WTC11 (cell line): ENCODE data around the gene CDCA4.

ENCODE experiments used
- ETV6 ChIP-seq: sonication (generic); formaldehyde crosslinking; IDR thresholded peaks from 2 replicates; pipeline ENCODE4 v1.8.1; 2022; ENCODE audit warnings: mild to moderate bottlenecking, missing genetic modification reagents
- IRF2 ChIP-seq: sonication (generic); formaldehyde crosslinking; IDR thresholded peaks from 2 replicates; pipeline ENCODE4 v1.8.0; 2022; ENCODE audit warnings: low read depth, missing genetic modification reagents, borderline replicate concordance
- NFYB ChIP-seq: sonication (generic); formaldehyde crosslinking; conservative IDR thresholded peaks from 2 replicates; pipeline ENCODE4 v1.8.0; 2022; ENCODE audit warnings: low read depth, missing genetic modification reagents
- RELA ChIP-seq: sonication (generic); formaldehyde crosslinking; IDR thresholded peaks from 2 replicates; pipeline ENCODE4 v1.8.1; 2022; ENCODE audit warnings: missing genetic modification reagents, mild to moderate bottlenecking, borderline replicate concordance
- SMAD3 ChIP-seq: sonication (generic); formaldehyde crosslinking; IDR thresholded peaks from 2 replicates; pipeline ENCODE4 v1.8.0; 2022; ENCODE audit warnings: missing genetic modification reagents, mild to moderate bottlenecking, borderline replicate concordance
- TF ChIP-seq, protein P1 (sequence below): fragments of 200-600 bp; IDR thresholded peaks from 2 replicates; pipeline ENCODE4 v1.8.0; 2022; ENCODE audit warnings: antibody characterized with exemption

DNA sequence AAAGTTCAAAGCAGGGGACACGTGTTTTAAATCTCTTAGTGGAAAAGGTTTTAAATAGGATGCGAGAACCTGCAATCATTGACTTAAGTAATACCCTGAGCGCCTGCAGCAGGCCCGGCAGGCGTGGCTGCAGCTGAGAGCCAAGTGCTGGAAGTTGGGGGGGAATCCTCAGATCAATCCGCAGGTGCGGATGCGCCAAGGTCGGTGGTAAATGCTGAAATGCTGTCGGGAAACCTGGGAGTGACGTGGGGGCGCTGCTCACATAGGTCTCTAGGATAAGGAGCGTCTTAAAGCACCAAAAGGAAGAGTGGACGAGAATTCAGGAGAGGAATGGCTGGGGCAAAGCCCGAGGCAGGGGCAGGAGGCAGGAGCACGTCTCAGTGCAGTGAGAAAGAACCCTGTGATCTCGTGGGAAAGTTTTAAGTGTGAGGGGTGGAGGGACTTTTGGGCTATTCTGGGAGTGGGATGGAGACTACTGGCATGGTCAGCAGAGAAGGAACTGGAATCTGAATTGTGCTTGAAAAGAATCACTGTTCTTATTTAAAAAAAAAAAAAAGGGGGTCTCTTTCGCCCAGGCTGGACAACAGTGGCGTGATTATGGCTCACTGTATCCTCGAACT is 883 bp upstream of the CDCA4 start:
- no peak for TF ChIP-seq RELA (CRISPR knock-in tag)
- no peak for TF ChIP-seq IRF2 (CRISPR knock-in tag)
- TF ChIP-seq ETV6 (CRISPR knock-in tag) = no peak
- TF ChIP-seq, protein P1, sequence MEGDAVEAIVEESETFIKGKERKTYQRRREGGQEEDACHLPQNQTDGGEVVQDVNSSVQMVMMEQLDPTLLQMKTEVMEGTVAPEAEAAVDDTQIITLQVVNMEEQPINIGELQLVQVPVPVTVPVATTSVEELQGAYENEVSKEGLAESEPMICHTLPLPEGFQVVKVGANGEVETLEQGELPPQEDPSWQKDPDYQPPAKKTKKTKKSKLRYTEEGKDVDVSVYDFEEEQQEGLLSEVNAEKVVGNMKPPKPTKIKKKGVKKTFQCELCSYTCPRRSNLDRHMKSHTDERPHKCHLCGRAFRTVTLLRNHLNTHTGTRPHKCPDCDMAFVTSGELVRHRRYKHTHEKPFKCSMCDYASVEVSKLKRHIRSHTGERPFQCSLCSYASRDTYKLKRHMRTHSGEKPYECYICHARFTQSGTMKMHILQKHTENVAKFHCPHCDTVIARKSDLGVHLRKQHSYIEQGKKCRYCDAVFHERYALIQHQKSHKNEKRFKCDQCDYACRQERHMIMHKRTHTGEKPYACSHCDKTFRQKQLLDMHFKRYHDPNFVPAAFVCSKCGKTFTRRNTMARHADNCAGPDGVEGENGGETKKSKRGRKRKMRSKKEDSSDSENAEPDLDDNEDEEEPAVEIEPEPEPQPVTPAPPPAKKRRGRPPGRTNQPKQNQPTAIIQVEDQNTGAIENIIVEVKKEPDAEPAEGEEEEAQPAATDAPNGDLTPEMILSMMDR = no peak
- TF ChIP-seq NFYB (CRISPR knock-in tag) = no peak
- TF ChIP-seq SMAD3 = no peak
